DND-41 (cell line): ENCODE results near the gene UBE2D2.

Source experiments
- CTCF ChIP-seq: IDR thresholded peaks from 2 replicates; pipeline ENCODE4 v1.5.1; 2012; ENCODE audit warnings: borderline replicate concordance, low read length, moderate library complexity, mild to moderate bottlenecking; ENCODE audit not compliant: poor library complexity, severe bottlenecking; ENCODE audit errors: extremely low read depth
- EZH2 ChIP-seq: IDR thresholded peaks from 3 replicates; pipeline ENCODE4 v1.6.1; 2012; ENCODE audit warnings: borderline replicate concordance, low read depth, mild to moderate bottlenecking, moderate library complexity, low read length, inconsistent platforms; ENCODE audit not compliant: severe bottlenecking

- peak; percentile 97 for TF ChIP-seq CTCF
- no peak for TF ChIP-seq EZH2
Measured at GRCh38 chr5:139517683-139518564, 43.2 kb upstream of the UBE2D2 start.
